IMR-90 (cell line): Measurements from ENCODE around the gene SRRM1. TPM values are rescaled to one million over a fixed set of nuclear protein-coding genes. Genes with fewer than 3 reads are reported as not detected.

Source experiments
- ATAC-seq: fragments of 200-7000 bp; cut with Tn5 transposase; 2 replicates; pipeline ENCODE4 v1.9.1; 2020; ENCODE audit warnings: low read depth, mild to moderate bottlenecking, moderate library complexity
- BruUV-seq: library from RNA; stranded (reverse); fragments of 400-500 nt; replicated peaks from 2 replicates; lab custom pipeline; 2021; lab: Mats Ljungman, UMichigan
- CTCF ChIA-PET: fragments of 300-600 bp; formaldehyde crosslinking; extraction: SDS; loops from one replicate; lab custom pipeline; 2021; ENCODE audit warnings: antibody characterized with exemption; lab: Yijun Ruan, JAX
- POLR2A ChIA-PET: fragments of 300-600 bp; sonication (Branson Sonifier 250); formaldehyde crosslinking; loops from one replicate; lab custom pipeline; 2022; ENCODE audit warnings: antibody characterized with exemption; ENCODE audit not compliant: unreplicated experiment; lab: Charles Lee
- DNase-seq: peaks from one replicate; pipeline ENCODE4 v3.0.0; 2013
- H2AFZ ChIP-seq: replicated peaks from 2 replicates; pipeline ENCODE3; 2013; ENCODE audit warnings: low read length, mild to moderate bottlenecking; ENCODE audit not compliant: poor library complexity
- H2AK5ac ChIP-seq: 2 replicates; pipeline ENCODE4 v1.6.1; 2013; ENCODE audit warnings: low read depth, low read length, inconsistent platforms
- H2AK9ac ChIP-seq: replicated peaks from 2 replicates; pipeline ENCODE3; 2013; ENCODE audit warnings: mild to moderate bottlenecking, low read depth, low read length, moderate library complexity; ENCODE audit not compliant: poor library complexity
- H2BK120ac ChIP-seq: 2 replicates; pipeline ENCODE4 v1.6.1; 2013; ENCODE audit warnings: low read depth, low read length, inconsistent platforms
- H2BK15ac ChIP-seq: 3 replicates; pipeline ENCODE4 v1.6.1; 2013; ENCODE audit warnings: low read depth, low read length, inconsistent platforms
- H2BK20ac ChIP-seq: 2 replicates; pipeline ENCODE4 v1.6.1; 2013; ENCODE audit warnings: low read depth, mild to moderate bottlenecking, inconsistent platforms, low read length, moderate library complexity
- H2BK5ac ChIP-seq: 2 replicates; pipeline ENCODE4 v1.6.1; 2013; ENCODE audit warnings: mild to moderate bottlenecking, low read depth, low read length, inconsistent platforms; ENCODE audit not compliant: poor library complexity, severe bottlenecking
- H3K14ac ChIP-seq: replicated peaks from 2 replicates; pipeline ENCODE4 v1.6.1; 2013; ENCODE audit warnings: low read depth, low read length, inconsistent platforms
- H3K18ac ChIP-seq: 2 replicates; pipeline ENCODE4 v1.6.1; 2013; ENCODE audit warnings: low read depth, low read length, control low read depth
- H3K23ac ChIP-seq: 2 replicates; pipeline ENCODE4 v1.6.1; 2013; ENCODE audit warnings: low read depth, low read length, inconsistent platforms
- H3K27ac ChIP-seq: 2 replicates; pipeline ENCODE4 v1.5.1; 2013; ENCODE audit warnings: mild to moderate bottlenecking, control low read depth, low read length; ENCODE audit not compliant: insufficient read depth
- H3K27me3 ChIP-seq: 2 replicates; pipeline ENCODE4 v1.6.1; 2013; ENCODE audit warnings: low read length; ENCODE audit not compliant: control insufficient read depth, insufficient read depth
- H3K36me3 ChIP-seq: 2 replicates; pipeline ENCODE4 v1.6.1; 2013; ENCODE audit warnings: low read length, mixed read lengths; ENCODE audit not compliant: control insufficient read depth, insufficient read depth
- H3K4ac ChIP-seq: 2 replicates; pipeline ENCODE4 v1.6.1; 2013; ENCODE audit warnings: low read depth, low read length, inconsistent platforms
- H3K4me1 ChIP-seq: 2 replicates; pipeline ENCODE4 v1.6.1; 2013; ENCODE audit warnings: low read length, mixed read lengths; ENCODE audit not compliant: control insufficient read depth, insufficient read depth
- H3K4me2 ChIP-seq: 2 replicates; pipeline ENCODE4 v1.6.1; 2013; ENCODE audit warnings: low read depth, mild to moderate bottlenecking, control low read depth, low read length, moderate library complexity
- H3K4me3 ChIP-seq: 2 replicates; pipeline ENCODE4 v1.5.1; 2013; ENCODE audit warnings: low read depth, mild to moderate bottlenecking, control low read depth, low read length, moderate library complexity; ENCODE audit not compliant: insufficient read depth
- H3K56ac ChIP-seq: 2 replicates; pipeline ENCODE4 v1.6.1; 2013; ENCODE audit warnings: low read length, inconsistent platforms; ENCODE audit not compliant: insufficient read depth; ENCODE audit errors: extremely low read depth
- H3K79me1 ChIP-seq, 2 experiments: 2 replicates each; pipeline ENCODE4 v1.6.1; 2013; ENCODE audit warnings: low read length in 2 of 2, inconsistent platforms in 1 of 2, low read depth in 1 of 2
- H3K9ac ChIP-seq: 2 replicates; pipeline ENCODE4 v1.6.1; 2013; ENCODE audit warnings: low read depth, low read length, control low read depth
- H3K9me1 ChIP-seq: 2 replicates; pipeline ENCODE4 v1.6.1; 2013; ENCODE audit warnings: low read length, inconsistent platforms; ENCODE audit not compliant: insufficient read depth
- H3K9me3 ChIP-seq: 2 replicates; pipeline ENCODE4 v1.6.1; 2013; ENCODE audit warnings: low read length; ENCODE audit not compliant: control insufficient read depth, insufficient read depth
- H4K20me1 ChIP-seq: 2 replicates; pipeline ENCODE4 v1.6.1; 2013; ENCODE audit warnings: low read length, inconsistent platforms; ENCODE audit not compliant: insufficient read depth
- H4K5ac ChIP-seq: 2 replicates; pipeline ENCODE4 v1.6.1; 2013; ENCODE audit warnings: mild to moderate bottlenecking, low read depth, low read length, control low read depth
- H4K8ac ChIP-seq, 2 experiments: 2 replicates each; pipeline ENCODE4 v1.6.1; 2013; ENCODE audit warnings: low read depth in 2 of 2, low read length in 2 of 2, control low read depth in 1 of 2, inconsistent platforms in 1 of 2
- H4K91ac ChIP-seq: 2 replicates; pipeline ENCODE4 v1.6.1; 2013; ENCODE audit warnings: low read depth, low read length, inconsistent platforms; ENCODE audit not compliant: insufficient read depth
- BHLHE40 ChIP-seq: fragments of 150-350 bp; IDR thresholded peaks from 2 replicates; pipeline ENCODE4 v1.6.1; 2016; ENCODE audit warnings: mild to moderate bottlenecking, low read depth, low read length
- CEBPB ChIP-seq: IDR thresholded peaks from 2 replicates; pipeline ENCODE4 v1.6.1; 2012; ENCODE audit warnings: low read depth, low read length, improper control_type of control experiment
- ELK1 ChIP-seq: fragments of 150-350 bp; IDR thresholded peaks from 2 replicates; pipeline ENCODE4 v1.6.1; 2016; ENCODE audit warnings: low read depth, mild to moderate bottlenecking, low read length, moderate library complexity, borderline replicate concordance
- FOS ChIP-seq: fragments of 150-350 bp; IDR thresholded peaks from 2 replicates; pipeline ENCODE4 v1.6.1; 2016; ENCODE audit warnings: low read depth, low read length
- MAFK ChIP-seq: IDR thresholded peaks from 2 replicates; pipeline ENCODE4 v1.6.1; 2012; ENCODE audit warnings: low read depth, low read length, improper control_type of control experiment
- MAZ ChIP-seq: IDR thresholded peaks from 2 replicates; pipeline ENCODE4 v1.6.1; 2012; ENCODE audit warnings: low read depth, mild to moderate bottlenecking, low read length, improper control_type of control experiment, moderate library complexity, borderline replicate concordance
- MXI1 ChIP-seq: IDR thresholded peaks from 2 replicates; pipeline ENCODE4 v1.6.1; 2012; ENCODE audit warnings: low read depth, mild to moderate bottlenecking, low read length, moderate library complexity, borderline replicate concordance
- NFE2L2 ChIP-seq: fragments of 150-350 bp; IDR thresholded peaks from 2 replicates; pipeline ENCODE4 v1.6.1; 2016; ENCODE audit warnings: low read depth, mild to moderate bottlenecking, low read length
- POLR2A ChIP-seq: IDR thresholded peaks from 2 replicates; pipeline ENCODE4 v1.6.1; 2012; ENCODE audit warnings: mild to moderate bottlenecking, low read depth, low read length
- RAD21 ChIP-seq: IDR thresholded peaks from 2 replicates; pipeline ENCODE4 v1.6.1; 2012; ENCODE audit warnings: low read length, improper control_type of control experiment
- RCOR1 ChIP-seq: IDR thresholded peaks from 2 replicates; pipeline ENCODE4 v1.6.1; 2012; ENCODE audit warnings: mild to moderate bottlenecking, low read length, improper control_type of control experiment; ENCODE audit not compliant: insufficient replicate concordance
- RFX5 ChIP-seq: IDR thresholded peaks from 2 replicates; pipeline ENCODE4 v1.8.0; 2012; ENCODE audit warnings: low read depth, mild to moderate bottlenecking, low read length, moderate library complexity
- SMC3 ChIP-seq: fragments of 150-350 bp; IDR thresholded peaks from 2 replicates; pipeline ENCODE4 v1.6.1; 2016; ENCODE audit warnings: low read depth, mild to moderate bottlenecking, antibody characterized with exemption, low read length, moderate library complexity
- WGBS, 2 experiments: methylation state at CpG; one replicate each; pipeline versions ENCODE4 v1.1.5 to v1.1.7; 2013; ENCODE audit warnings: missing lambda C conversion rate in 2 of 2; ENCODE audit not compliant: insufficient read length in 1 of 2; ENCODE audit errors: extremely low coverage in 2 of 2; 5-methylcytosine and 5-hydroxymethylcytosine counted together
- dilution Hi-C: fragments of 300-500 bp; cut with HindIII; formaldehyde crosslinking; loops from one replicate; pipeline ENCODE4 v1.14.3; 2018; ENCODE audit warnings: low sequenced_read_pairs; ENCODE audit not compliant: unreplicated experiment
- in situ Hi-C: fragments of 300-500 bp; cut with MboI; formaldehyde crosslinking; loops from 3 replicates; pipeline ENCODE4 v1.14.3; 2019; ENCODE audit warnings: low sequenced_read_pairs, inconsistent platforms, mixed read lengths
- intact Hi-C: fragments of 100-400 bp; cut with micrococcal nuclease; formaldehyde crosslinking; loops from 2 replicates; pipeline ENCODE4 v1.10.0; 2022
- polyA plus RNA-seq, 3 experiments: library from polyadenylated mRNA; depleted of rRNA; stranded (reverse); fragments of >200 nt; gene quantifications; 2 replicates each; pipeline ENCODE4 v1.2.3, GENCODE V29; 2012; ENCODE audit warnings: low replicate concordance in 1 of 3
- total RNA-seq: library from RNA; depleted of rRNA; stranded (reverse); fragments of >200 nt; gene quantifications from 2 replicates; pipeline ENCODE4 v1.2.3, GENCODE V29; 2012
- TF ChIP-seq, protein P1 (sequence below): conservative IDR thresholded peaks from 2 replicates; pipeline ENCODE4 v1.5.1; 2012; ENCODE audit warnings: mild to moderate bottlenecking, low read depth, low read length, improper control_type of control experiment
- TF ChIP-seq, protein P2 (sequence below): fragments of 150-350 bp; IDR thresholded peaks from 2 replicates; pipeline ENCODE4 v1.6.1; 2017; ENCODE audit warnings: mild to moderate bottlenecking, antibody characterized with exemption, low read length, low read depth

SRRM1 gene
- total and polyA plus RNA-seq, 2 of the 4 experiments (the other 2 are of a cell fraction) = 13.6 to 94.1 TPM

GRCh38 chr1:24714859-24715520 lies 71.9 kb downstream of the SRRM1 start:
- H4K20me1 ChIP-seq = no peaks in the 10 kb centered on the region
- in situ Hi-C loops = no loop called here
- peak overlapping the region; percentile 85 for H4K91ac ChIP-seq
- H3K9ac ChIP-seq = no peak overlapping the region
- H3K4me2 ChIP-seq = no peak overlapping the region
- H4K8ac ChIP-seq = peak overlapping the region; percentile 70 to 97
- peak overlapping the region; percentile 43 for H2BK5ac ChIP-seq
- 100% methylated on average over 1 of the region's 8 CpGs; no CpG with 5 or more reads in 1 of the 2 experiments for WGBS, 2 experiments
- no peak for ATAC-seq
- H4K5ac ChIP-seq = peak overlapping the region; percentile 46; the same call in 1 of the 2 replicates
- no peaks in the 10 kb centered on the region for H3K36me3 ChIP-seq
- H2AFZ ChIP-seq = peak overlapping the region; percentile 76
- BruUV-seq = no TSS peak
- H3K4me1 ChIP-seq = peaks cover 23% of the 10 kb centered on the region
- no peak overlapping the region for H3K56ac ChIP-seq
- peak overlapping the region; percentile 80 for H2AK9ac ChIP-seq
- no peaks in the 10 kb centered on the region for H3K27me3 ChIP-seq
- peak overlapping the region; percentile 99 for H3K4ac ChIP-seq
- peak overlapping the region; percentile 46; the same call in 1 of the 2 replicates for H3K18ac ChIP-seq
- H2BK20ac ChIP-seq = peak overlapping the region; percentile 98
- H2BK15ac ChIP-seq = peak overlapping the region; percentile 85; the same call in 2 of the 3 replicates
- peak overlapping the region; percentile 99 for H2BK120ac ChIP-seq
- no peak overlapping the region; the same call in 1 of the 2 replicates for H3K27ac ChIP-seq
- peak; percentile 47 for DNase-seq
- H2AK5ac ChIP-seq = peak overlapping the region; percentile 98
- no peaks in the 10 kb centered on the region for H3K9me3 ChIP-seq
- intact Hi-C loops = no loop called here
- peaks cover 41% of the 10 kb centered on the region for H3K9me1 ChIP-seq
- POLR2A ChIA-PET = no interaction called here
- H3K14ac ChIP-seq = peak overlapping the region; percentile 86
- no peak overlapping the region for H3K4me3 ChIP-seq
- CTCF ChIA-PET = no interaction called here
- peak overlapping the region; percentile 94 for H3K23ac ChIP-seq
- peaks cover 0 to 42% of the 10 kb centered on the region in 2 experiments; a peak in 2 of 4 replicates for H3K79me1 ChIP-seq
- dilution Hi-C loops = no loop called here
- TF ChIP-seq MXI1 (no peak), FOS (peak; percentile 40), ELK1 (no peak), BHLHE40 (no peak), RCOR1 (no peak), POLR2A (no peak), SMC3 (no peak), RFX5 (no peak), MAFK (no peak), NFE2L2 (no peak), MAZ (0 out of 2 replicates have a peak, but pooled peaks have one; percentile 22), CEBPB (no peak), RAD21 (no peak)
- TF ChIP-seq, protein P1, sequence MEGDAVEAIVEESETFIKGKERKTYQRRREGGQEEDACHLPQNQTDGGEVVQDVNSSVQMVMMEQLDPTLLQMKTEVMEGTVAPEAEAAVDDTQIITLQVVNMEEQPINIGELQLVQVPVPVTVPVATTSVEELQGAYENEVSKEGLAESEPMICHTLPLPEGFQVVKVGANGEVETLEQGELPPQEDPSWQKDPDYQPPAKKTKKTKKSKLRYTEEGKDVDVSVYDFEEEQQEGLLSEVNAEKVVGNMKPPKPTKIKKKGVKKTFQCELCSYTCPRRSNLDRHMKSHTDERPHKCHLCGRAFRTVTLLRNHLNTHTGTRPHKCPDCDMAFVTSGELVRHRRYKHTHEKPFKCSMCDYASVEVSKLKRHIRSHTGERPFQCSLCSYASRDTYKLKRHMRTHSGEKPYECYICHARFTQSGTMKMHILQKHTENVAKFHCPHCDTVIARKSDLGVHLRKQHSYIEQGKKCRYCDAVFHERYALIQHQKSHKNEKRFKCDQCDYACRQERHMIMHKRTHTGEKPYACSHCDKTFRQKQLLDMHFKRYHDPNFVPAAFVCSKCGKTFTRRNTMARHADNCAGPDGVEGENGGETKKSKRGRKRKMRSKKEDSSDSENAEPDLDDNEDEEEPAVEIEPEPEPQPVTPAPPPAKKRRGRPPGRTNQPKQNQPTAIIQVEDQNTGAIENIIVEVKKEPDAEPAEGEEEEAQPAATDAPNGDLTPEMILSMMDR = no peak
- TF ChIP-seq, protein P2, sequence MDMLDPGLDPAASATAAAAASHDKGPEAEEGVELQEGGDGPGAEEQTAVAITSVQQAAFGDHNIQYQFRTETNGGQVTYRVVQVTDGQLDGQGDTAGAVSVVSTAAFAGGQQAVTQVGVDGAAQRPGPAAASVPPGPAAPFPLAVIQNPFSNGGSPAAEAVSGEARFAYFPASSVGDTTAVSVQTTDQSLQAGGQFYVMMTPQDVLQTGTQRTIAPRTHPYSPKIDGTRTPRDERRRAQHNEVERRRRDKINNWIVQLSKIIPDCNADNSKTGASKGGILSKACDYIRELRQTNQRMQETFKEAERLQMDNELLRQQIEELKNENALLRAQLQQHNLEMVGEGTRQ = no peak
